HG03378 (cell line): ENCODE measurements around the gene DENND4C.
"Not testable (repeated sequence)": the region's sequence is repeated elsewhere in the genome, so short reads cannot be mapped to it uniquely, and the experiment has no call there.

Experiments
- ATAC-seq: cut with Tn5 transposase; IDR thresholded peaks from one replicate; pipeline ENCODE4 v1.9.1; 2021; ENCODE audit warnings: mild to moderate bottlenecking, moderate library complexity; ENCODE audit not compliant: unreplicated experiment

DENND4C gene

DNA sequence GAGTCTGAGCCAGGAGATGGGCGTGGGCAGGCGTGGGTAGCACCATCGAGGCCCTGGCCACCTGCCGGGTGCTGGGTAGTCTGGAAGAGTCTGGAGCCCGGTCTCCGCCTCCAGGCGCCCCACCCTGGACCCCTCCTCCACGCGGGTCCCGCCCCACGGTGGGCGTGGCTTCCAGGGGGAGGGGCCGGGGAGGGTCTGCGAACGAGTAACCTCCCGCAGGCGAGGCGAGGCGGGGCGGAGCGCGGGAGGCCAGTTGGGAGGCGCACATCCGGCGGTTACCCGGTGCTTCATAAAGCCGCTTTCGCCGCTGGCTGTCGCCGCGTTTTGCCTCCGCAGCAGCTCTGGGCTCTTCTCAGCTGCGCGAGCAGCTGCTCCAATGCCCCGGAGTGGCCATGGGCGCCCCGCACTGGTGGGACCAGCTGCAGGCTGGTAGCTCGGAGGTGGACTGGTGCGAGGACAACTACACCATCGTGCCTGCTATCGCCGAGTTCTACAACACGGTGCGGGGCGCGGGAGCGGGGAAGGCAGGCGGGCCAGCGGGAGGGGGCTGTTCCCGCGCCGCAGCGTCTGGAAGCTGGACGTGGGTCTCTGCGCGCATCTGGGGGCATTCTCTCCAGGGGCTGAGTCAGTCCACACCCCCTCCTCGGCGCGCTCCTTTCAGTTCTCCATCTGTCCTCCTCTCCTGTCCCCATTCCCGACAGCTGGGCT is 178.4 kb downstream of the DENND4C start, which contains the start of gene ACER2:
TSS of gene ACER2 (plus strand) at position 317 of the 708 bp plus-strand sequence. CDS start at position 393, 76 bp downstream.
- ATAC-seq, result peak; percentile 89

DNA sequence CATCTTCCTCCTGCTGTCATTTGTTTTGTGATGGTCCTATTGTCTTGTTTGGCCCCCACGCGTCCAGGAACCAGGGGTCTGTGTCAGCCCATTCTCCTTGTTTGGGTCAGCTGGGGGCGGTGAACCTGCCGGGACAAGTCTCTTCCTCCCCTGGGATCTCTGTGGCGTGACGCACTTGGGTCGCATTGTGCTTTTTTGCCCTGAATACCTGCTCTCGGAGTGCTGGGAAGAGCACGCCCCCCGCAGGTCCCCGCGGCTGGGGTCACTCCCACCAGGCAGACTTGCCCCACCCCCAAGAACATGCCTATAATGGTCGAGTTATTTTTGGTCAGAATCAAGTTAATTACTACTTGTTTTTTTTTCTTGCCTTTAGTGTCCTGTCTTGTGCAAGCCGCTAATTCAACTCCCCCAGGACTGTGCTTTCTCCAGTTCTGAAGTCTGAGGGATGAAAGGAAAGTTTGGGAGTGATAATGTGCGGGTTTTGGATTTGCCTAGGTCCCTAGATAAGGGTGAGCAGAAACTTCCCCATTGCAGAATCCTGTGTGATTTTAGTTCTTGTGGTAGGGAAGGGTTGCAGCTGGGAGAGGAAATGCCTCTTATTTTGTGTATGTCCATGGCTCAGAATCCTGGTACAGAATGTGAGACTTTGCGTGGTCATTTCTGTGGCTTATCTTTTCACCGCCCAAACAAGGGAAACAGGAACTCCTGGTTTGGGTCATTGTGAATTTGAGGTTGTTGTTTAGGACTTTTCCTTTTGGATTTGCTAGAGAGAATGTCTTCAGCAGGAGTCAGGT is 179.1 kb downstream of the DENND4C start:
- ATAC-seq, result peak; percentile 24

- no peak for ATAC-seq
Measured at GRCh38 chr9:19410195-19410503, 179.7 kb downstream of the DENND4C start.

- ATAC-seq, result no peak
Measured at GRCh38 chr9:19410594-19410993, 180.1 kb downstream of the DENND4C start.

DNA sequence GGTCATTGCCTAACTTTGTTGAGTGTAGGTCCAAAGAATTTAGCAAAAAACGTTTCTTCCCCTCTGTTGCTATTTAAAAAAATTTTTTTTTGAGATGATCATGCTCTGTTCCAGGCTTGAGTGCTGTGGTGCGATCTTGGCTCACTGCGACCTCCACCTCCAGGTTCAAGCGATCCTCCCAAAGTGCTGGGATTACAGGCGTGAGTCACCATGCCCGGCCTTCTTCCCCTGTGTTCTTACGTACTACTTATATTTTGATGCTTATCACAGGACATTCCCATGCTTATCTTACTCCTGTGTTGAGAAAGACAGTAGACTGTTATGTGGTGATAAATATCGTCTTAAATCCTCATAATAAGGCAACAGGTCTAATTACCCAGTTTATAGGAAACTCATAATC is 180.8 kb downstream of the DENND4C start:
- no peak for ATAC-seq

GRCh38 chr9:19413456-19413855 is 183.0 kb downstream of the DENND4C start:
- ATAC-seq, result not testable (repeated sequence)

DNA sequence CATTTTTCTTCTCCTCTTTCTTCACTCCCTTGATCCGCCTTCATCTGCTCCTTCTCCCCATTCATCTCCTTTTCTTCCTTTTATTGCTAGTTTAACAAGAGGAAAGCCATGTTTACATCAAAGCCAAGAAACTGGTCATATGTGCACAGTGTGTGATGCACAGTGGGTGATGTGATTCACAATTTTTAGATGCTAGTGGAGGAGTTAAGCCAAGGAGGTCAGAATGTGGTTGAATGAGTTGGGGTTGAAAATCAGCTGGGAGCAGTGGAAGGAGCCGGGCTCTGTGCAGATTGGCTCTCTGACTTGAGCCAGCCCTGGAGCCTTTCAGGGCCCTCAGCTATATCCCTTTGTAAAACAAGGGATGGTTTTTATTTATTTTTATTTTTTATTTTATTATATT is 185.7 kb downstream of the DENND4C start:
- ATAC-seq, result no peak

- no peak for ATAC-seq
Measured at GRCh38 chr9:19420877-19421276, 190.4 kb downstream of the DENND4C start.
